Stimulated activated CD8-positive, alpha-beta memory T cell treated with anti-CD3 and anti-CD28 coated beads, Interleukin-12 subunit alpha, Interleukin-12 subunit beta, amount 100 ng/mL, for 24 hours (primary cell): Measurements from ENCODE around the gene NTM.
A peak's percentile ranks its signal among the peaks of the same experiment; 100 is the strongest.

Experiments
- DNase-seq: peaks from one replicate; pipeline ENCODE4 v3.0.0-alpha.2; 2020; ENCODE audit errors: extremely low read depth

Gene NTM

GRCh38 chr11:131687291-131688047 lies 317.1 kb downstream of the NTM start:
- no peak for DNase-seq

- DNase-seq, result no peak
Observed at GRCh38 chr11:131688048-131688693, 317.8 kb downstream of the NTM start.

- DNase-seq, result no peak
Observed at GRCh38 chr11:131689049-131689925, 318.9 kb downstream of the NTM start.

DNA sequence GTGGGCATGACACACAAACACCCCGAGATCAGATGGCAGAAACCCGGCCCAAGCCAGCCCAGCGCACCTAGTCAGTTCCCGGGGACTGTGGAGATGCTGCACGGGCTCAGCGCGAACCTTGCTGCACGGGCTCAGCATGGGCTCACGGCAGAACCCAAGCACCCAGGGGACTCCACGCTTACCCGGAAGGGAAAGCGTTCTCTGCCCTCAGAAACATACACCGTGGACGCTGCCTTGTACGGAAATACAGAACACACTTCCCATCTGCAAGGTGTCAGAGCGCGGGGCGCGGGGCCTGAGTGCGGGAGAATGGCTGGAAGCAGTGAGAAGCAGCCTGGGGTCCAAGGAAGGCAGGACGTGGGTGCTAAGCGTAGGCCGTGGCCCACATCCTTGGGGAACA lies 319.9 kb downstream of the NTM start:
- DNase-seq, result no peak

DNA sequence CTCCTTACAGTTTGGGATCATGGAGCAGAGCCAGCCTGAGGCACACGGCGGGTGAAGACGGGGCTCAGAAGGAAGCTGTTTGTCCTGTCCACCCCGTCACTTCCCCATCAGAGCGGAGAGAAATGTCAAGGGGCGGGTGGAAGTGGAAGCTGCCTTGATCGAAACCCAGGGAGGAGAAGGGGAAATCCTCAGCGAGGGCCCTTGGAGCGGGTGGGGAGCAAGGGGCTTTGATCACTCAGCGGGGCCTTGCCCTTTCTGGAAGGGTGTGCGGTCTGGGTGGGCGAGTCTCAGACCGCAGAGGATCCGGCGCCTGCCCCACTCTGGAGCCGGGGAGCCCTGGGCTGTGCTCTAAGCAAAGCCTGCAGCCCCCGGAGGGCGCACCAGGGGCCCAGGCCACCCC lies 320.4 kb downstream of the NTM start:
- DNase-seq, result no peak

DNA sequence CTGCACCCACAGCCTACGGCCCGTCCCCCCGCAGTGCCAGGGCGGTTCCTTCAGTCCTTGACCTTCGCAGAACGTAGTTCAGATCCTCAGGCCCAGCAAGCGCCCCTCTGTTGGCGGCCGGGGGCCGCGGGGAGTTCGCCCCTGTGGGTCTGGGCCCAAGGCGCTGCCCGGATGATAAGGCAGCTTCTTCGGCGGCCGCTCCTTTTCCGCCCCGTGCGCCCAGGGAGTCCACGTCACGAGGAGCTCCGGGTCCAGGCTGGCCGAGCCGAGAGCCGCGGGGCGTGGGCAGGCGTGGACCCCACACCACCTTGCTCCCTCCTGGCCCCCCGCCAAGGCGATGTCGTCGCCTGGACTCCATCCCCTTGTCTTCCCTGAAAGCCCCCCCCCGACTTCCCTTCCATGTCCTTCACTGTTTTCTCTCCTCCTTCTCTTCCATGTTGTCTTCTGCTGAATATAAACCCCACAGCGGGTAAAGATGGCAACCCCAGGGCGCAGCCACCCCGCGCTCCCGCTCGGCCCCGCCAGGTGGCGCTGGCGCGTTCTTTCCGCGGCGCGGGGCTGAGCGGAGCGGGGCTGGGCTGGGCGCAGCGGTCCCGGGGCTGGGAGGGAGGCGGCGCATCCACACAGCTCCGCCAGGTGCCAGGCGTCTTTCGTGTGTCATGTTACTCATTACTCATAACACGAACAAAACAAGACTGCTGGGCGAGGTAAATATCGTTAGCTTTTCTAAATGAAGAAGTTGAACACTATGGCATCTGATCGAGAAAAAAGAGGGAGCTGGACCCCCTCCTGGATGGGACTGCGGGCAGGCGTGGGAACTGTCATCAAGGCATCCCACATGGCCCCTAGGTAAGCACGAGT lies 321.0 kb downstream of the NTM start:
- no peak for DNase-seq

DNA sequence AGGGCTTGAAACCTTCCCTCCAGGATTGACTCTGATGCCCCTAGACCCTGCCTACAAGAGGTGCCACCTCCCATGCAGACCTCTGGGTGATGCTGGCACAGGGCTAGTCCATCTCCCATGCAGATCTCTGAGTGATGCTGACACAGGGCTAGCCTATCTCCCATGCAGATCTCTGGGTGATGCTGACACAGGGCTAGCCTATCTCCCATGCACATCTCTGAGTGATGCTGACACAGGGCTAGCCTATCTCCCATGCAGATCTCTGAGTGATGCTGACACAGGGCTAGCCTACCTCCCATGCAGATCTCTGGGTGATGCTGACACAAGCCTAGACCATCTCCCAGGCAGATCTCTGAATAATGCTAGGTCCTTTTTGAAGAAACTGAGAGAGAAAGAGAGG lies 321.7 kb downstream of the NTM start:
- DNase-seq, result no peak

- no peak for DNase-seq
Observed at GRCh38 chr11:131692961-131693360, 322.5 kb downstream of the NTM start.

DNA sequence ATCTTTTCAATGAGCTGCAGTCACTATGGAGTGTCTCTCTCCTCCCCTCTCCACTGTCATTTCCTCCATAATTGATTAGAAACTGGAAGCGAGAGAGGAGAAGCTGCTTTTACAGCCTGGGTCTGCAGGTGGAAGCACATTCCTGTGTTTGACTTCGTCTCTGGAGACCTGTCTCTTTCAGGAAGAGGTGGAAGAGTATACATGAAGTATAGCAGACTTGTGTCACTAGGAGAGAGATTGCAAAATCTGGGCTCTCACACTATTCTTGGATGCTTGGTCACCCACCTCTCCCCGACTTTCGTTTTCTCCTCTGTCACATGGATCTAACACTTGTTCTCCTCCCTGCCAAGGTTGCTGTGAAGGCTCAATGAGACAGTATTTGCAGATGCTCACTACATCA lies 323.3 kb downstream of the NTM start:
- no peak for DNase-seq

GRCh38 chr11:131694526-131695424 lies 324.4 kb downstream of the NTM start:
- DNase-seq, result peak; percentile 5

DNA sequence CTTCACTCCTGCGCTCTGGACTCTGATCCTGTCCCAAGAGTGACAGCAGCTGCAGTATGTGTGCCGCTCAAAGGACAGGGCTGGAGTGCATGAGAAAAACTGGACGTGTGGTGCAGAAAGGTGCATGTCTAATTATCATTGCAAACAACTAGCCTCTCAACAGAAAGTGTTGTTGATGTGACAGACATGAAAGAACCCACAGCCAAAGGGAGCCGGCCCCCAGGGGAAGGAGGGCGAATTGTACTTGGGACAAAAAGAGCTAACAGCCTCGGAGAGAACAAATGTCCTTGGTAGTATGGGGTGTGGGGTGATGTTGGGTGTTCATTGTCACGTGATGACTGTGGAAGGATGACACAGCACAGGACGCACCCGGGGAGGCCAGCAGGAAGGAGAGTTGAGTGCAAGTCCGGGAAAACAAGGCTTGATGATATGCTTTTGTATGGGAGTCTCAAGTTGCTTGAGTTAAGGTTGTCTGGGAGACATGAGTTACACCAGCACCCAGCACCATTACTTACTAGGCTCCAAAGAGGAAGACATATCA lies 325.5 kb downstream of the NTM start:
- no peak for DNase-seq

DNA sequence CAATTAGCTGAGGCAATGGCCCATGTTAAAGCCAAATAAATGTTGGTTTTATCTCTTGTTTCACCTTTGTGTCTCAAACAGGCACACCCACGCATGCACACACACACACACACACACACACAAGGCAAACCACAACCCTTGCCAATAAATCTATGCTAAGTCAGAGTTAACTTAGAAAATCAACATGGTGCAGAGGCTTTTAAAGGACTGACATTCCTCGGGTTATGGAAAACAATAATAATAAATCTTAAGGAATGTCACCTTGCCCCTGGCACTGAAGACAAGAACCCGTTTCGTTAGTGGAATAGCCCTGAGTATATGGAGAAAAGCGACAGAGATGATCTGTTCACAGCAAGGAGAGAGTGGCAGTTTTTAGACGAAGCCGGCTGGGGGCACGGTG lies 326.3 kb downstream of the NTM start:
- DNase-seq, result no peak

DNA sequence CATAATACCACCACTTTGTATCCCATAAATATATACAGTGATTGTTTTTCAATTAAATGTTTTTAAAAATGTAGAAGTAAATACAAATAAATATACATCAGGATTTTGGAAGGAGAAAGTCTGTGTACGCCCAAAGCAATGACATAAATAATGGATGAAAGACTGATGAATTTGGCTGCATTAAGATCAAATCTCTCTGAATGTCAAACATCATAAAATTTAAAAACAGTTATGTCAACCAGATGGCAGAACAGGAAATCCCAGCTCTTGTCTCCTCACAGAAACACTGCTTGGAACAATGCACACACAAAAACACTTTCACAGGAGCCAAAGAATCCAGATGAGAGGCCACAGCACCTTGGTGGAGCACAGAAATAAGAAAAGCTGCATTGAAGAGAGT lies 332.9 kb downstream of the NTM start:
- DNase-seq, result no peak

DNA sequence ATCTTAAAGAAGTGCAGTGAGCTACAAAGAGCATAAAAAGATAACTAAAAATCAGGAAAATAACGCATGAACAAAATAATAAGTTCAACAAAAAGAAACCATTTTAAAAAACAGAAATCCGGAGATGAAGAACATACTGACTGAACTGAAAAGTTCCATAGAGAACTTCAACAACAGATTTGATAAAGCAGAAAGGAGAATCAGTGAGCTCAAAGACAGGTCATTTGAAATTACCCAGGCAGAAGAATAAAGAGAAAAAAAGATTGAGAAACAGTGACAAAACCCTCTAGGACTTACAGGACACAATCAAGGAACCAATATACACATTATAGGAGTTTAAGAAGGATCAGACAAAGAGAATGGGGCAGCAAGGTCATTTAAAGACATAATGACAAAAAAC lies 334.3 kb downstream of the NTM start:
- DNase-seq, result no peak

- DNase-seq, result no peak
Observed at GRCh38 chr11:131710511-131710910, 340.1 kb downstream of the NTM start.

- no peak for DNase-seq
Observed at GRCh38 chr11:131712897-131713296, 342.5 kb downstream of the NTM start.

- no peak for DNase-seq
Observed at GRCh38 chr11:131713529-131714134, 343.2 kb downstream of the NTM start.

- no peak for DNase-seq
Observed at GRCh38 chr11:131717616-131718015, 347.2 kb downstream of the NTM start.

- DNase-seq, result no peak
Observed at GRCh38 chr11:131723088-131723487, 352.7 kb downstream of the NTM start.

DNA sequence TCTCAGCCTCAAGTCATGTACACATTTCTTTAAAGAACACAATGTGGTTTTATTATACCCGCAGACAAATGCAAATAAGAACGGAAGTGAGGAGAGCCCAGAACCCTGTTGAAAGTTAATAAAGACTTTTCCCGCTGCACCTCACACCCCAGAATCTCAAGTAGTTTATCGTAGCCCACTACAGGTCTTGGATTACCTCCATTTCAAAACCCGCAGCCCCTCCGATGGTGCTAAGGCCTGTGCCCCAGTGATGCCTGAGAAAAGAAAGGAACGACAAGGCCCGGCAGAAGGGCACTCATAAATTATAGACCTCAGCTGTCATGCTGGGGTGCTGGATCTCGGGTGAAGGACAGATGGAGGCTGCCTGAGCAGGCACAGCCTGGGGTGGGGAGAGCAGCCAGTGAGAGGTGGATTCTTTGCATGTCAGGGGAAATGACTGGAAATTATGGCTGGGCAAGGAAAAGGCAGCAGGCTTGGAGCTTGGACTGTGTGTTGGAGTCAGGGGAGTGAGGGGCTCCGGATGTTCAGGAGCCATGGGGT lies 354.1 kb downstream of the NTM start:
- no peak for DNase-seq
